DOHH2 (cell line): Measurements from ENCODE around the gene KCNMA1.

ENCODE experiments used
- H3F3A ChIP-seq: fragments of 200-600 bp; sonication (generic), shearing (Covaris generic); 2 replicates; pipeline ENCODE4 v1.6.0; 2016; ENCODE audit warnings: antibody characterized with exemption, mild to moderate bottlenecking; ENCODE audit not compliant: control insufficient read depth, insufficient read depth
- H3K27ac ChIP-seq: fragments of 200-600 bp; sonication (generic); 2 replicates; pipeline ENCODE4 v1.5.1; 2014; ENCODE audit warnings: low read depth, mild to moderate bottlenecking, low read length, moderate library complexity
- H3K27me3 ChIP-seq: fragments of 200-600 bp; sonication (generic); 2 replicates; pipeline ENCODE4 v1.6.1; 2014; ENCODE audit warnings: mild to moderate bottlenecking, low read length, mixed read lengths; ENCODE audit not compliant: control insufficient read depth
- H3K36me3 ChIP-seq: fragments of 200-600 bp; sonication (generic); 2 replicates; pipeline ENCODE4 v1.6.1; 2014; ENCODE audit warnings: mild to moderate bottlenecking, low read length, moderate library complexity, mixed read lengths; ENCODE audit not compliant: control insufficient read depth
- H3K4me1 ChIP-seq: fragments of 200-600 bp; sonication (generic); 2 replicates; pipeline ENCODE4 v1.6.1; 2014; ENCODE audit warnings: mild to moderate bottlenecking, low read length, mixed read lengths; ENCODE audit not compliant: control insufficient read depth
- H3K4me2 ChIP-seq: fragments of 200-600 bp; sonication (generic); 2 replicates; pipeline ENCODE4 v1.6.0; 2014; ENCODE audit warnings: mild to moderate bottlenecking, low read length, moderate library complexity
- H3K4me3 ChIP-seq: fragments of 200-600 bp; sonication (generic); 2 replicates; pipeline ENCODE4 v1.5.1; 2014; ENCODE audit warnings: mild to moderate bottlenecking, low read length, mixed read lengths
- H3K79me2 ChIP-seq: fragments of 200-600 bp; sonication (generic); 2 replicates; pipeline ENCODE4 v1.6.1; 2014; ENCODE audit warnings: mild to moderate bottlenecking, low read length, mixed read lengths; ENCODE audit not compliant: control insufficient read depth
- H3K9me2 ChIP-seq: fragments of 200-600 bp; sonication (generic); replicated peaks from 2 replicates; pipeline ENCODE4 v1.6.1; 2014; ENCODE audit warnings: mild to moderate bottlenecking, low read length, mixed read lengths; ENCODE audit not compliant: control insufficient read depth
- H3K9me3 ChIP-seq: fragments of 200-600 bp; sonication (generic); 2 replicates; pipeline ENCODE4 v1.6.1; 2014; ENCODE audit warnings: antibody characterized with exemption, low read length, mixed read lengths; ENCODE audit not compliant: control insufficient read depth, insufficient read depth
- H4K20me1 ChIP-seq: fragments of 200-600 bp; sonication (generic); 2 replicates; pipeline ENCODE4 v1.6.0; 2014; ENCODE audit warnings: low read depth, mild to moderate bottlenecking, antibody characterized with exemption, low read length, moderate library complexity; ENCODE audit not compliant: control insufficient read depth, insufficient read depth
- CTCF ChIP-seq: fragments of 200-600 bp; sonication (generic); IDR thresholded peaks from one replicate; pipeline ENCODE4 v1.5.1; 2014; ENCODE audit warnings: antibody characterized with exemption, mild to moderate bottlenecking, low read depth, low read length; ENCODE audit not compliant: poor library complexity, severe bottlenecking
- EZH2phosphoT487 ChIP-seq: fragments of 200-600 bp; sonication (generic); IDR thresholded peaks from 2 replicates; pipeline ENCODE4 v1.6.1; 2017; ENCODE audit warnings: borderline replicate concordance, mild to moderate bottlenecking, antibody characterized with exemption, low read length, moderate library complexity, mixed read lengths

The KCNMA1 gene

DNA sequence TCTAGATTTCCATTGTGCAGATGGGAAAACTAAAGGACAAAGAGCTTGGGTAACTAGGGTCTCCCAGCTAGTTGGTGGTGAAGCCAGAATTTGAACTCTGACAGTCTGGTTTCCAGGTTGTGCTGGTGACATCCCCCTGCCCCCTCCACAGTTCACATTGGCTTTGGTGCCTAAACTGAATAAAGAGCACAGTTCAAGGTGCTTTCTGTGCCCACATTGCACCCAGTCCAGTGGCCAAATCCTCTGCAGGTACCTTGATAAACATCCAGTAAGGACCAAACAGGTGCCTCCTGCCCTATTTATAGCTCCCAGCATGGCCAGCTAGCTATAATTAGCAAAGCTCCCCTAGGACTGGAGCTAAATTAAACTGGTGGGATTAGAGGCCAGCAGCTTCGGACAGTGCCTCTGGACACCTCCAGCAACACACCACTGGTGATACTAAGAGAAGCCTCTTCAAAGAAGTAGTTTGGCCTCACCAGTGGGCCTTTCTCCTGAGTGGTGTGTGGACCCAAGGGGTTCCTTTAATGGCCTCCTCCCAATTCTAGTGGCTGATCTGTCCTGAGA is 59.9 kb downstream of the KCNMA1 start:
- no peaks in the 10 kb centered on the region for H3F3A ChIP-seq
- no peaks in the 10 kb centered on the region for H3K36me3 ChIP-seq
- TF ChIP-seq CTCF: no peak
- TF ChIP-seq EZH2phosphoT487: no peak
- H3K9me3 ChIP-seq: no peaks in the 10 kb centered on the region
- no peak overlapping the region for H3K4me3 ChIP-seq
- no peaks in the 10 kb centered on the region for H3K27me3 ChIP-seq
- no peaks in the 10 kb centered on the region for H3K79me2 ChIP-seq
- no peaks in the 10 kb centered on the region for H4K20me1 ChIP-seq
- no peaks in the 10 kb centered on the region for H3K4me1 ChIP-seq
- no peaks in the 10 kb centered on the region for H3K9me2 ChIP-seq
- no peak overlapping the region for H3K27ac ChIP-seq
- H3K4me2 ChIP-seq: no peak overlapping the region

- TF ChIP-seq EZH2phosphoT487 (no peak), CTCF (no peak)
- H3K27me3 ChIP-seq: no peaks in the 10 kb centered on the region
- no peak overlapping the region for H3K4me2 ChIP-seq
- H3F3A ChIP-seq: no peaks in the 10 kb centered on the region
- H3K9me3 ChIP-seq: no peaks in the 10 kb centered on the region
- no peaks in the 10 kb centered on the region for H4K20me1 ChIP-seq
- H3K4me3 ChIP-seq: no peak overlapping the region
- H3K9me2 ChIP-seq: no peaks in the 10 kb centered on the region
- no peak overlapping the region for H3K27ac ChIP-seq
- no peaks in the 10 kb centered on the region for H3K79me2 ChIP-seq
- no peaks in the 10 kb centered on the region for H3K36me3 ChIP-seq
- H3K4me1 ChIP-seq: no peaks in the 10 kb centered on the region
These were observed 61.1 kb downstream of the KCNMA1 start for GRCh38 chr10:77576444-77577032.

DNA sequence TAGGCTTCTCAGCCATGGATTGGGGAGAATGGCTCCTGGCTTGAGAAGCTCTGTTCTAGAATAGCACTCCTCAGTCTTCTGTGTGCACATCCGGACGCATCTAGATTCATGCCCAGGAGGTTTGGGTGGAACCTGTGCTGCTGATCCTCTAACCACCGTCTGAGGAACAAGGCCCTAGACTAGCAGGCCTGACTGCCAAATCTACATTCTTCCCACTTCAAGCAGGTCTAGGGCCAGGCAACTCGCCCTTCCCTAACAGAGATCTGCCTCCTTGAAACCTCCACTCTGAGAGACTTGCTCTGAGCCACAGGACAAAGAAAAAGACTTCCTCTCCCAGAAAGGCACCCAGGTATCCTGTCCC is 61.6 kb downstream of the KCNMA1 start:
- Histone ChIP-seq H3K4me2 (no peak overlapping the region), H3K27me3 (no peaks in the 10 kb centered on the region), H3K79me2 (no peaks in the 10 kb centered on the region), H3K4me1 (no peaks in the 10 kb centered on the region), H3K27ac (no peak overlapping the region), H3K36me3 (no peaks in the 10 kb centered on the region), H3K9me3 (no peaks in the 10 kb centered on the region), H3K4me3 (no peak overlapping the region), H3F3A (no peaks in the 10 kb centered on the region), H4K20me1 (no peaks in the 10 kb centered on the region), H3K9me2 (no peaks in the 10 kb centered on the region)
- TF ChIP-seq EZH2phosphoT487: no peak

DNA sequence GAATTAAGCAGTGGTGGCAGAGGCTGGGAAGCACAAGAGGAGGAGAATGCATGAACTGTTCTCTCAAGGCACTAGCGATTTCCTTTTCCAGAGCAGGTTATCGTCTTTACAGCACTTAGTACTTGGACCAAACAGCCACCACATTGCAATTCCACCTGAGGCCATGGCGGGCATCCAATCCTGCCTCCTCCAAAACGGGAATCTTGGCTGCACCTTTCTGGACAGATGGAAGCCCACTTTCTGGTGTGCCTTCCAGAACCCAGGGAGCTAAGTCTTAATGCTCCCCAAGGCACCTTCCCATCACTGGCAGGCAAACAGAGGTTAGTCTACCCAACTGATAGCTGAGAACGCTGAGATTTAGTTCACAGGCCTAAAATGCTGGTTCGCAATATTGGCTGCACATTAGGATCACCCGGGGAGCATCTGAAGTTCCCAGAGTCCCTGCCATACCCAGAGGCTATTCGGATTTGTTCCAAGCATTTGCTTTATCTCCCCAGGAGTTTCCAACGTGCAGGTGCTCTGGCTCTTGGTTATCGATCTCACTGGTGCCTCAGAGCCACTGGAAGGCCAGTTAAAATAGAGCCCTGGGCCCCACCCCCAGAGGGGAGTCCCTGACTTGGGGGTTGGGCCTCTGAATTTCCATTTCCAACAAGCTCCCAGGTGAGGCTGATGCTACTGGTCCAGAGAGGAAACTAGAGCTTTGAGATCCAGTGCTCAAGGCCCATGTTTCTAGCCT is 62.2 kb downstream of the KCNMA1 start:
- no peaks in the 10 kb centered on the region for H3K36me3 ChIP-seq
- no peak overlapping the region for H3K27ac ChIP-seq
- H3K9me3 ChIP-seq: no peaks in the 10 kb centered on the region
- no peak overlapping the region for H3K4me3 ChIP-seq
- H3K4me1 ChIP-seq: no peaks in the 10 kb centered on the region
- TF ChIP-seq CTCF: no peak
- no peak for TF ChIP-seq EZH2phosphoT487
- no peaks in the 10 kb centered on the region for H4K20me1 ChIP-seq
- H3K27me3 ChIP-seq: no peaks in the 10 kb centered on the region
- no peak overlapping the region for H3K4me2 ChIP-seq
- H3F3A ChIP-seq: no peaks in the 10 kb centered on the region
- H3K79me2 ChIP-seq: no peaks in the 10 kb centered on the region
- H3K9me2 ChIP-seq: no peaks in the 10 kb centered on the region
